Heart left ventricle (tissue), 16 donors: ENCODE measurements around the gene C12orf56. TPM values are rescaled to one million over a fixed set of nuclear protein-coding genes. Genes with fewer than 3 reads are reported as not detected.

ENCODE experiments used
- ATAC-seq, 4 donors: fragments of 200-7000 bp; cut with Tn5 transposase; one replicate each; pipeline ENCODE4 v1.9.1; 2020 to 2022; ENCODE audit warnings: moderate library complexity in 4 of 4, mild to moderate bottlenecking in 3 of 4, moderate number of reproducible peaks in 1 of 4
- DNase-seq, 5 donors: peaks; one replicate each; pipeline ENCODE4 v3.0.0-alpha.2; 2020
- H3K27ac ChIP-seq, 12 donors: fragments of 200-600 bp; sonication (generic) in 4 of 12; one replicate each; pipeline versions ENCODE4 v1.5.0 to v1.8.0; 2016 to 2022; ENCODE audit warnings: mild to moderate bottlenecking in 2 of 12
- H3K27me3 ChIP-seq, 9 donors: fragments of 200-600 bp; sonication (generic) in 2 of 9; one replicate each; pipeline versions ENCODE4 v1.5.1 to v1.8.0; 2016 to 2022; ENCODE audit warnings: mild to moderate bottlenecking in 3 of 9
- H3K36me3 ChIP-seq, 9 donors: fragments of 200-600 bp; sonication (generic) in 2 of 9; one replicate each; pipeline versions ENCODE4 v1.5.0 to v1.8.0; 2018 to 2022; ENCODE audit warnings: mild to moderate bottlenecking in 2 of 9
- H3K4me1 ChIP-seq, 12 donors: fragments of 200-600 bp; sonication (generic) in 4 of 12; one replicate each; pipeline versions ENCODE4 v1.5.0 to v1.8.0; 2016 to 2022; ENCODE audit warnings: mild to moderate bottlenecking in 3 of 12
- H3K4me3 ChIP-seq, 12 donors: fragments of 200-600 bp; sonication (generic) in 4 of 12; one replicate each; pipeline versions ENCODE4 v1.5.0 to v1.8.0; 2017 to 2022; ENCODE audit warnings: mild to moderate bottlenecking in 9 of 12, moderate library complexity in 4 of 12
- H3K9me3 ChIP-seq, 12 donors: fragments of 200-600 bp; sonication (generic) in 4 of 12; one replicate each; pipeline versions ENCODE4 v1.5.0 to v1.8.0; 2016 to 2022; ENCODE audit warnings: mild to moderate bottlenecking in 1 of 12
- CTCF ChIP-seq, 12 donors: fragments of 200-600 bp; sonication (generic) in 4 of 12; IDR thresholded peaks; one replicate each; pipeline versions ENCODE4 v1.5.0 to v1.8.0; 2018 to 2022; ENCODE audit warnings: antibody characterized with exemption in 12 of 12, mild to moderate bottlenecking in 5 of 12
- POLR2A ChIP-seq, 2 donors: fragments of 450-650 bp; IDR thresholded peaks; one replicate each; pipeline ENCODE4 v1.6.1; 2017; ENCODE audit warnings: antibody characterized with exemption in 2 of 2, mild to moderate bottlenecking in 2 of 2, moderate library complexity in 2 of 2
- WGBS, 4 donors: extraction: QIAGEN DNeasy Blood & Tissue Kit in 2 of 4; methylation state at CpG; one replicate each; pipeline versions ENCODE4 v1.1.5 to v1.1.7; 2013 to 2018; 5-methylcytosine and 5-hydroxymethylcytosine counted together
- intact Hi-C, 10 donors: fragments of 100-400 bp; cut with DNase I; formaldehyde crosslinking; loops; one replicate each; pipeline versions ENCODE4 v1.11.1 to v1.14.2; 2022
- polyA plus RNA-seq, 2 donors: library from polyadenylated mRNA; stranded (reverse); fragments of 200-250 nt; gene quantifications; one replicate each; pipeline ENCODE4 v1.2.3, GENCODE V29; 2013
- total RNA-seq, 9 donors: library from RNA; depleted of rRNA in 2 of 9; stranded (reverse); fragments of >200 nt in 2 of 9; fragmentation: NEBNext Ultra II Directional in 3 of 9; extraction: Animal tissue kit (Norgen Biotek cat#: 25700) in 3 of 9; gene quantifications; one replicate each; pipeline versions ENCODE4 v1.1.0 to v1.2.4, GENCODE V29; 2016 to 2023
- donor health status: ischemic (EF 13 %, LVEDD 7.1; RV severe dilation, severe dysfunction).
- donor health status: healthy with polysubstance abuse.
- donor health status: DM: no; HTN: yes; CAD: no.
- donor health status: DM: no; HTN: no; CAD: no.
- donor health status: ischemic (EF 25% LVEDD 6.9; RV normal size, moderate dysfunction).
- donor health status: ischemic (EF 25% LVEDD 5.7; RV mildly dilated, moderate dysfunction).
- donor health status: healthy.
- donor health status: DM: yes; HTN: yes; CAD: no.
- donor health status: ischemic (EF 35%, LVEDD 5.7; RV mildly dilated, moderate dysfunction).
- donor health status: nonischemic (EF 11% LVEDD 7.7; RV severe dilation, severe dysfunction).
- donor health status: DM: yes; HTN: yes; CAD: no.
- donor health status: PGD.
- donor health status: ischemic (EF 29% LVEDD 5.4; RV normal size, mild dysfunction).
- donor health status: nonischemic (EF 23%, LVEDD 6.1; RV moderate dilation, normal function).

Gene C12orf56
- total and polyA plus RNA-seq, 11 donors: not detected

- H3K27me3 ChIP-seq: no peaks in the 10 kb centered on the region
- H3K4me1 ChIP-seq: no peaks in the 10 kb centered on the region
- TF ChIP-seq POLR2A (IDR thresholded peaks at IDR 0.05): no peak
- no peak overlapping the region for H3K27ac ChIP-seq
- no peak overlapping the region for H3K4me3 ChIP-seq
- intact Hi-C loops: no loop called here
- no peaks in the 10 kb centered on the region for H3K36me3 ChIP-seq
- no peak for ATAC-seq
- no peaks in the 10 kb centered on the region for H3K9me3 ChIP-seq
- WGBS, 4 donors: 77 to 85% (median 79%) methylated on average over 4 of the region's 4 CpGs
- no peak for DNase-seq
These were observed 104.0 kb downstream of the C12orf56 start for GRCh38 chr12:64286521-64286920.

- intact Hi-C loops: no loop called here
- ATAC-seq (no peak), DNase-seq (no peak)
- H3K4me3 ChIP-seq: no peak overlapping the region
- no peaks in the 10 kb centered on the region for H3K36me3 ChIP-seq
- H3K4me1 ChIP-seq: no peaks in the 10 kb centered on the region
- no peaks in the 10 kb centered on the region for H3K9me3 ChIP-seq
- H3K27me3 ChIP-seq: no peaks in the 10 kb centered on the region
- WGBS, 4 donors: 84 to 92% (median 91%) methylated on average over 4 of the region's 4 CpGs
- H3K27ac ChIP-seq: no peak overlapping the region
- TF ChIP-seq POLR2A (IDR thresholded peaks at IDR 0.05) (no peak), CTCF (IDR thresholded peaks at IDR 0.05) (no peak)
These were observed 106.3 kb downstream of the C12orf56 start for GRCh38 chr12:64284256-64284655.

- no peaks in the 10 kb centered on the region for H3K36me3 ChIP-seq
- H3K27me3 ChIP-seq: no peaks in the 10 kb centered on the region
- WGBS, 4 donors: 90 to 95% (median 90%) methylated on average over 4 of the region's 4 CpGs
- no peak overlapping the region for H3K27ac ChIP-seq
- TF ChIP-seq CTCF (IDR thresholded peaks at IDR 0.05) (no peak), POLR2A (IDR thresholded peaks at IDR 0.05) (no peak)
- intact Hi-C loops: loop anchor here in 1 of 10 donors (10.0 kb wide), 1 partner anchor 116 kb away; the partner anchor contains the start of gene C12orf56
- DNase-seq (no peak), ATAC-seq (no peak)
- no peaks in the 10 kb centered on the region for H3K9me3 ChIP-seq
- H3K4me3 ChIP-seq: no peak overlapping the region
- no peaks in the 10 kb centered on the region for H3K4me1 ChIP-seq
These were observed 112.1 kb downstream of the C12orf56 start for GRCh38 chr12:64278421-64278820.

GRCh38 chr12:64273527-64274403 is 116.8 kb downstream of the C12orf56 start:
- no peak overlapping the region for H3K4me3 ChIP-seq
- no peak for ATAC-seq
- no peak for DNase-seq
- peak in 9 of 12 donors; percentile 18 to 47 (median 36) for TF ChIP-seq CTCF (IDR thresholded peaks at IDR 0.05)
- TF ChIP-seq POLR2A (IDR thresholded peaks at IDR 0.05): no peak
- no peaks in the 10 kb centered on the region for H3K4me1 ChIP-seq
- H3K27ac ChIP-seq: no peak overlapping the region
- WGBS, 4 donors: 61 to 72% (median 66%) methylated on average over 11 of the region's 11 CpGs
- no peaks in the 10 kb centered on the region for H3K9me3 ChIP-seq
- H3K27me3 ChIP-seq: no peaks in the 10 kb centered on the region
- intact Hi-C loops: loop anchor here in 1 of 10 donors (10.0 kb wide), 1 partner anchor 121 kb away; the partner anchor contains the start of gene C12orf56
- H3K36me3 ChIP-seq: no peaks in the 10 kb centered on the region
